ENCODE results near the gene SNTG2. TPM values are rescaled to one million over a fixed set of nuclear protein-coding genes. Genes with fewer than 3 reads are reported as not detected.

Gene SNTG2
- total RNA-seq, 2 donors from 2014 or later: 4.1 to 11.9 TPM

DNA sequence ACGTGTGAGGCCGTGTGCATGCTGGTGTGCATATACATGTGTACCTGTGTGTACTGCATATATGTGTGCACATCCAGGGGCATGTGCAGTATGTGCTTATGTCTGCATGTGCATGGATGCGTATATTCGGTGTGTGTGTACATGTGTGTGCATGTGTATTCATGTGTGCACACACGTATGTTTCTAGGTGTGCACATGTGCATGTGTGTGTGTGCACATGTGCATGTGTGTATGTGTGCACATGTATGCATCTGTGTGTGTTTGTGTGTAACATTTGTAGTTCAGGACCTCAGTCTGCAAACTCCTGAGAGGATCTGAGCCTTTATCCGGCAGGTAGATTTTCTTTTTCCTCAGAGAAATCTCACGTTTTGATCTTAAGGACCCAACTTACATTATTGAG, 201.7 kb downstream of the SNTG2 start:
- no peaks in the 10 kb centered on the region for H3K9me3 ChIP-seq (ENCODE audit: control insufficient read depth, low read length)
- Mint-ChIP-seq H3K4me1 (peaks cover 3% of the 10 kb centered on the region), H3K4me3 (no peak overlapping the region), H3K9me3 (no peaks in the 10 kb centered on the region), H3K27me3 (ENCODE audit: insufficient read depth) (no peaks in the 10 kb centered on the region), H3K27ac (no peak overlapping the region), H3K36me3 (ENCODE audit: low read depth) (no peaks in the 10 kb centered on the region)
- H3K27ac ChIP-seq (ENCODE audit: low read depth, low read length): no peak overlapping the region
- no peaks in the 10 kb centered on the region for H3K4me1 ChIP-seq (ENCODE audit: control insufficient read depth, insufficient read depth, low read length)
- TF ChIP-seq, protein P1, sequence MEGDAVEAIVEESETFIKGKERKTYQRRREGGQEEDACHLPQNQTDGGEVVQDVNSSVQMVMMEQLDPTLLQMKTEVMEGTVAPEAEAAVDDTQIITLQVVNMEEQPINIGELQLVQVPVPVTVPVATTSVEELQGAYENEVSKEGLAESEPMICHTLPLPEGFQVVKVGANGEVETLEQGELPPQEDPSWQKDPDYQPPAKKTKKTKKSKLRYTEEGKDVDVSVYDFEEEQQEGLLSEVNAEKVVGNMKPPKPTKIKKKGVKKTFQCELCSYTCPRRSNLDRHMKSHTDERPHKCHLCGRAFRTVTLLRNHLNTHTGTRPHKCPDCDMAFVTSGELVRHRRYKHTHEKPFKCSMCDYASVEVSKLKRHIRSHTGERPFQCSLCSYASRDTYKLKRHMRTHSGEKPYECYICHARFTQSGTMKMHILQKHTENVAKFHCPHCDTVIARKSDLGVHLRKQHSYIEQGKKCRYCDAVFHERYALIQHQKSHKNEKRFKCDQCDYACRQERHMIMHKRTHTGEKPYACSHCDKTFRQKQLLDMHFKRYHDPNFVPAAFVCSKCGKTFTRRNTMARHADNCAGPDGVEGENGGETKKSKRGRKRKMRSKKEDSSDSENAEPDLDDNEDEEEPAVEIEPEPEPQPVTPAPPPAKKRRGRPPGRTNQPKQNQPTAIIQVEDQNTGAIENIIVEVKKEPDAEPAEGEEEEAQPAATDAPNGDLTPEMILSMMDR (conservative IDR thresholded peaks at IDR 0.05): no peak
- no peaks in the 10 kb centered on the region for H3K36me3 ChIP-seq (ENCODE audit: control insufficient read depth, insufficient read depth, low read length)
- no peak overlapping the region for H3K9ac ChIP-seq (ENCODE audit: extremely low read depth, low read length, poor library complexity, severe bottlenecking)
- H3K27me3 ChIP-seq (ENCODE audit: control insufficient read depth, insufficient read depth, low read length, poor library complexity, severe bottlenecking): no peaks in the 10 kb centered on the region
- no peak overlapping the region for H3K4me3 ChIP-seq (ENCODE audit: low read length)
- 82 to 92% methylated on average over 5 to 7 of the region's 7 CpGs for WGBS, 2 experiments (ENCODE audit: insufficient coverage in 1 of 2, insufficient read length in 1 of 2)
- no peak for DNase-seq

DNA sequence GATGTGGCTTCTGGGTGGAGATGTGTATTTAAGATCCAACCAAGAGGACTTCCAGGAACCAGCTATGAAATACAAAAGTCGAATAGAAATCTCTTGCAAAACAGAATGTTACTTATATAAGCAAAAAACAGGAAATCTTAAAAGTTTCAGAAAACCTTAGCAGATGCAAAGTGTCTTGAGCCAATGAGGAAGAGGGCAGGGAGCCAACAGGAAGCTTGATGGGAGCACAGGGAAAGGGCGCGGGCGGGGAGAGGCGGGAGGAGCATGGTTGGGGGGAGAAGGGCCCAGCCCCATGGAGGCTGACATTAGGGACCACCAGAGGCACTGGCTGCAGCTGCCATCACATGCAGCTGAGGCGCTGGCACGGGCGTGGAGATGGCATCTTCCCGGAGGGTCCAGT, 203.3 kb downstream of the SNTG2 start:
- no peaks in the 10 kb centered on the region for H3K27me3 Mint-ChIP-seq (ENCODE audit: insufficient read depth)

DNA sequence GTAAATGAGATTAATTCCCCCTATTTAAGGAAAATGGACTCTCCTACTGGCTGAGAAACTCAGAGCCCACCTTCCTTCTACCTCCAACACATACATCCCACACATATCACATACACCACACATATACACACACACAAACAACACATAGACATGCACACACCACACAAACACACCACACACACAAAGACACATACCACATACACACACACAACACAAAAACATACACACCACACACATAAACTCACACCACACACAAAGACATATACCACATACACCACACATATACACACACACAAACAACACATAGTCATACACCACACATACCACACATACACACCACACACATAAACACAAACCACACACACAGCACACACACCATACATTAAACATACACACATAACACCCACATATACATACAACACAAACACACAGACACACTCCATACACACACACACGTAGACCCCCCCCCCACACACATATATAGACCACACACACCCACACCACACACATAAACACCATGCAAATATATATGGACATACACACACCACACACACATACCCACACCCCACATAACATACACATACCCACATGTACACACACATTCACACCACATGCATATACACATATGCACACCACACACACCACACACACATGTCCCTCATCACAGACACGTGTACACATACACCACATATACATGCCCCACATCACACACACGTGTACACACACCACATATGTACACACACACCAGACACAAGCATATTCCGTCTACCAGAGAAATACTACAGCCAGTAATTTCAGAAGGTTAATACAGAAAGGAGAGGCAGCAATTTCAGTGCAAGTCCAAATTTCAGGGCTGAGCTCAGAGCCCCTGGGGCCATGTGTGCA, 204.3 kb downstream of the SNTG2 start:
- WGBS, 2 experiments (ENCODE audit: insufficient coverage in 1 of 2, insufficient read length in 1 of 2): 69 to 91% methylated on average over 3 to 4 of the region's 4 CpGs
- Histone ChIP-seq H3K36me3 (ENCODE audit: control insufficient read depth, insufficient read depth, low read length) (no peaks in the 10 kb centered on the region), H3K9me3 (ENCODE audit: control insufficient read depth, low read length) (no peaks in the 10 kb centered on the region), H3K27ac (ENCODE audit: low read depth, low read length) (no peak overlapping the region), H3K9ac (ENCODE audit: extremely low read depth, low read length, poor library complexity, severe bottlenecking) (no peak overlapping the region), H3K4me1 (ENCODE audit: control insufficient read depth, insufficient read depth, low read length) (no peaks in the 10 kb centered on the region), H3K4me3 (ENCODE audit: low read length) (no peak overlapping the region), H3K27me3 (ENCODE audit: control insufficient read depth, insufficient read depth, low read length, poor library complexity, severe bottlenecking) (no peaks in the 10 kb centered on the region)
- no peaks in the 10 kb centered on the region for H3K9me3 Mint-ChIP-seq
- no peak overlapping the region for H3K4me3 Mint-ChIP-seq
- peaks cover 3% of the 10 kb centered on the region for H3K4me1 Mint-ChIP-seq
- no peaks in the 10 kb centered on the region for H3K27me3 Mint-ChIP-seq (ENCODE audit: insufficient read depth)
- TF ChIP-seq, protein P1 (conservative IDR thresholded peaks at IDR 0.05): no peak
- no peaks in the 10 kb centered on the region for H3K36me3 Mint-ChIP-seq (ENCODE audit: low read depth)
- DNase-seq: no peak
- H3K27ac Mint-ChIP-seq: no peak overlapping the region

More for the DNA sequence above, 203.3 kb downstream of the SNTG2 start:
- TF ChIP-seq, protein P1 (conservative IDR thresholded peaks at IDR 0.05): no peak
- Histone ChIP-seq H3K36me3 (ENCODE audit: control insufficient read depth, insufficient read depth, low read length) (no peaks in the 10 kb centered on the region), H3K27me3 (ENCODE audit: control insufficient read depth, insufficient read depth, low read length, poor library complexity, severe bottlenecking) (no peaks in the 10 kb centered on the region), H3K4me3 (ENCODE audit: low read length) (no peak overlapping the region), H3K9ac (ENCODE audit: extremely low read depth, low read length, poor library complexity, severe bottlenecking) (no peak overlapping the region), H3K4me1 (ENCODE audit: control insufficient read depth, insufficient read depth, low read length) (no peaks in the 10 kb centered on the region), H3K27ac (ENCODE audit: low read depth, low read length) (no peak overlapping the region), H3K9me3 (ENCODE audit: control insufficient read depth, low read length) (no peaks in the 10 kb centered on the region)
- H3K36me3 Mint-ChIP-seq (ENCODE audit: low read depth): no peaks in the 10 kb centered on the region
- no peak overlapping the region for H3K27ac Mint-ChIP-seq
- H3K4me1 Mint-ChIP-seq: peaks cover 3% of the 10 kb centered on the region
- H3K4me3 Mint-ChIP-seq: no peak overlapping the region
- 85% methylated on average over 9 of the region's 9 CpGs; no CpG with 5 or more reads in 1 of the 2 experiments for WGBS, 2 experiments (ENCODE audit: insufficient coverage in 1 of 2, insufficient read length in 1 of 2)
- no peak for DNase-seq
- no peaks in the 10 kb centered on the region for H3K9me3 Mint-ChIP-seq

Data from endodermal cell (in vitro differentiated cells).